Neural progenitor cell (in vitro differentiated cells): Measurements from ENCODE around the gene MRPS27. TPM values are rescaled to one million over a fixed set of nuclear protein-coding genes. Genes with fewer than 3 reads are reported as not detected.
A peak's percentile ranks its signal among the peaks of the same experiment; 100 is the strongest.

Experiments
- DNase-seq: peaks from one replicate; pipeline ENCODE4 v3.0.0-alpha.2; 2016; ENCODE audit warnings: low spot score
- H2AFZ ChIP-seq: fragments of 200-600 bp; sonication (generic); replicated peaks from 2 replicates; pipeline ENCODE4 v1.6.1; 2016; ENCODE audit warnings: antibody characterized with exemption
- H3F3A ChIP-seq: fragments of 200-600 bp; sonication (generic); 2 replicates; pipeline ENCODE4 v1.6.1; 2016; ENCODE audit warnings: antibody characterized with exemption, low read depth
- H3K27ac ChIP-seq: fragments of 200-600 bp; sonication (generic); 2 replicates; pipeline ENCODE4 v1.5.1; 2016; ENCODE audit warnings: mild to moderate bottlenecking
- H3K27me3 ChIP-seq: fragments of 200-600 bp; sonication (generic); 2 replicates; pipeline ENCODE4 v1.6.1; 2016; ENCODE audit warnings: mild to moderate bottlenecking, moderate library complexity
- H3K36me3 ChIP-seq: fragments of 200-600 bp; sonication (generic); 2 replicates; pipeline ENCODE4 v1.5.1; 2016
- H3K4me1 ChIP-seq: fragments of 200-600 bp; sonication (generic); 2 replicates; pipeline ENCODE4 v1.6.1; 2016; ENCODE audit warnings: mixed run types
- H3K4me2 ChIP-seq: fragments of 200-600 bp; sonication (generic); 2 replicates; pipeline ENCODE4 v1.6.1; 2016
- H3K4me3 ChIP-seq: fragments of 200-600 bp; sonication (generic); 2 replicates; pipeline ENCODE4 v1.5.1; 2016
- H3K79me2 ChIP-seq: fragments of 200-600 bp; sonication (generic); 2 replicates; pipeline ENCODE4 v1.6.1; 2016; ENCODE audit warnings: low read depth
- H3K9ac ChIP-seq: fragments of 200-600 bp; sonication (generic); 2 replicates; pipeline ENCODE4 v1.6.1; 2016
- H3K9me3 ChIP-seq: fragments of 200-600 bp; sonication (generic); 2 replicates; pipeline ENCODE4 v1.5.1; 2016; ENCODE audit warnings: low read depth
- H4K20me1 ChIP-seq: fragments of 200-600 bp; sonication (generic); 2 replicates; pipeline ENCODE4 v1.6.1; 2016; ENCODE audit warnings: low read depth
- H3K27ac Mint-ChIP-seq: 3 replicates; pipeline ENCODE4 v1.8.0; 2021; ENCODE audit warnings: mixed read lengths
- H3K27me3 Mint-ChIP-seq: 2 replicates; pipeline ENCODE4 v1.8.0; 2022; ENCODE audit warnings: low read depth, mild to moderate bottlenecking, inconsistent platforms, moderate library complexity, mixed read lengths; ENCODE audit not compliant: insufficient read depth
- H3K36me3 Mint-ChIP-seq: 3 replicates; pipeline ENCODE4 v1.8.0; 2021; ENCODE audit warnings: mixed read lengths
- H3K4me1 Mint-ChIP-seq: 3 replicates; pipeline ENCODE4 v1.8.0; 2021; ENCODE audit warnings: mixed read lengths
- H3K4me3 Mint-ChIP-seq: 3 replicates; pipeline ENCODE4 v1.8.0; 2021; ENCODE audit warnings: mild to moderate bottlenecking, moderate library complexity, mixed read lengths
- H3K9me3 Mint-ChIP-seq: 3 replicates; pipeline ENCODE4 v1.8.0; 2020; ENCODE audit warnings: mixed read lengths
- CTCF ChIP-seq: fragments of 200-600 bp; sonication (generic); IDR thresholded peaks from 2 replicates; pipeline ENCODE4 v1.5.1; 2017; ENCODE audit warnings: antibody characterized with exemption, mild to moderate bottlenecking
- EZH2 ChIP-seq: fragments of 200-600 bp; sonication (generic); IDR thresholded peaks from 2 replicates; pipeline ENCODE4 v1.6.1; 2017; ENCODE audit warnings: antibody characterized with exemption, mild to moderate bottlenecking, moderate library complexity
- EZH2phosphoT487 ChIP-seq: fragments of 200-600 bp; sonication (generic); IDR thresholded peaks from 2 replicates; pipeline ENCODE4 v1.6.1; 2017; ENCODE audit warnings: antibody characterized with exemption
- total RNA-seq: library from RNA; depleted of rRNA; stranded (reverse); fragments of >200 nt; gene quantifications from 2 replicates; pipeline ENCODE4 v1.2.3, GENCODE V29; 2015; ENCODE audit warnings: low replicate concordance

The MRPS27 gene
- total RNA-seq, 1 donor from 2014 or later, result 154 TPM

GRCh38 chr5:72288924-72289323 lies 31.1 kb downstream of the MRPS27 start:
- H3K4me1 ChIP-seq, result peaks cover 5% of the 10 kb centered on the region
- H3K36me3 ChIP-seq, result peaks cover 9% of the 10 kb centered on the region
- Mint-ChIP-seq H3K36me3 (peaks cover 26% of the 10 kb centered on the region), H3K9me3 (no peaks in the 10 kb centered on the region), H3K27ac (no peak overlapping the region), H3K4me1 (no peaks in the 10 kb centered on the region), H3K27me3 (peaks cover 2% of the 10 kb centered on the region), H3K4me3 (no peak overlapping the region)
- no peak overlapping the region for H3K27ac ChIP-seq
- no peak for DNase-seq
- H2AFZ ChIP-seq, result no peak overlapping the region
- no peaks in the 10 kb centered on the region for H3K9me3 ChIP-seq
- H3K79me2 ChIP-seq, result peaks cover 4% of the 10 kb centered on the region
- H3K27me3 ChIP-seq, result no peaks in the 10 kb centered on the region
- H3K9ac ChIP-seq, result no peak overlapping the region
- TF ChIP-seq CTCF (no peak), EZH2 (no peak), EZH2phosphoT487 (no peak)
- H3F3A ChIP-seq, result no peaks in the 10 kb centered on the region
- H3K4me2 ChIP-seq, result no peak overlapping the region
- H4K20me1 ChIP-seq, result no peaks in the 10 kb centered on the region
- H3K4me3 ChIP-seq, result no peak overlapping the region

- Histone ChIP-seq H3F3A (no peaks in the 10 kb centered on the region), H4K20me1 (no peaks in the 10 kb centered on the region), H3K27ac (no peak overlapping the region), H3K4me1 (no peaks in the 10 kb centered on the region), H3K9me3 (no peaks in the 10 kb centered on the region), H3K9ac (no peak overlapping the region), H3K4me2 (no peak overlapping the region), H2AFZ (no peak overlapping the region), H3K79me2 (peaks cover 2% of the 10 kb centered on the region), H3K27me3 (no peaks in the 10 kb centered on the region), H3K4me3 (no peak overlapping the region), H3K36me3 (peaks cover 9% of the 10 kb centered on the region)
- no peaks in the 10 kb centered on the region for H3K9me3 Mint-ChIP-seq
- peaks cover 25% of the 10 kb centered on the region for H3K36me3 Mint-ChIP-seq
- peaks cover 2% of the 10 kb centered on the region for H3K27me3 Mint-ChIP-seq
- H3K4me3 Mint-ChIP-seq, result no peak overlapping the region
- peak overlapping the region; percentile 47 for H3K27ac Mint-ChIP-seq
- DNase-seq, result no peak
- TF ChIP-seq EZH2 (no peak), CTCF (no peak), EZH2phosphoT487 (no peak)
- H3K4me1 Mint-ChIP-seq, result no peaks in the 10 kb centered on the region
Measured at GRCh38 chr5:72286798-72287197, 33.2 kb downstream of the MRPS27 start.

- Histone ChIP-seq H2AFZ (no peak overlapping the region), H3K27ac (no peak overlapping the region), H4K20me1 (no peaks in the 10 kb centered on the region), H3K4me2 (no peak overlapping the region), H3K4me3 (no peak overlapping the region), H3K9ac (no peak overlapping the region), H3K9me3 (no peaks in the 10 kb centered on the region), H3F3A (no peaks in the 10 kb centered on the region), H3K36me3 (peaks cover 5% of the 10 kb centered on the region), H3K79me2 (no peaks in the 10 kb centered on the region), H3K4me1 (no peaks in the 10 kb centered on the region), H3K27me3 (no peaks in the 10 kb centered on the region)
- TF ChIP-seq EZH2 (no peak), CTCF (no peak), EZH2phosphoT487 (no peak)
- Mint-ChIP-seq H3K4me3 (no peak overlapping the region), H3K36me3 (peaks cover 25% of the 10 kb centered on the region), H3K9me3 (no peaks in the 10 kb centered on the region), H3K4me1 (no peaks in the 10 kb centered on the region), H3K27me3 (peaks cover 2% of the 10 kb centered on the region), H3K27ac (no peak overlapping the region)
- no peak for DNase-seq
Measured at GRCh38 chr5:72285424-72285821, 34.6 kb downstream of the MRPS27 start.
